NT2/D1 (cell line): ENCODE measurements around the gene PPIL1.

Source experiments
- SUZ12 ChIP-seq: IDR thresholded peaks from 2 replicates; pipeline ENCODE4 v1.6.1; 2011; ENCODE audit not compliant: insufficient read length, insufficient read depth; ENCODE audit errors: extremely low read depth
- YY1 ChIP-seq: IDR thresholded peaks from 2 replicates; pipeline ENCODE4 v1.6.1; 2011; ENCODE audit not compliant: insufficient read length, insufficient read depth
- ZNF274 ChIP-seq: IDR thresholded peaks from 2 replicates; pipeline ENCODE4 v1.6.1; 2011; ENCODE audit warnings: mild to moderate bottlenecking, low read depth, low read length

DNA sequence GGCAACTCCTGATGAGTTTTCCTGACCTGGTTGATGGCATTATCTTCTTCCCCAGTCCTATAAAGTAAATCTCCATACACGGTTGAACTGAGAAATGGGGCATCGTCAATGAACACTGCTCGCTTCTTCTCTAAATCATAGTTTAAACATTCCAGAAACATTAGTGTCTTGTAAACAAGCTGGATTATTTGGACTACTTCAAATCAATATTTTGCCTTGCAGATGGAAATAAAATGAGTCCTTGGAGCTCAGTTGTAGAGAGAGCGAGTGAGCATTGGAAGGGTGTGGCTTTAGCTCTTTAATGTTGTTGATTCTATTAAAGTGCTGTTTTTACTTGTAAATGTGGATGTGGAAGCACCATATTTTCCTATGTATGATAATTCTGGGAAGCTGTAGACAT lies 29.5 kb upstream of the PPIL1 start:
- TF ChIP-seq ZNF274 = no peak
- TF ChIP-seq YY1 = no peak
- no peak for TF ChIP-seq SUZ12
